ENCODE results near the gene FAM3B.

GRCh38 chr21:41362605-41363369 lies 46.2 kb downstream of the FAM3B start:
- TF ChIP-seq, protein P1, sequence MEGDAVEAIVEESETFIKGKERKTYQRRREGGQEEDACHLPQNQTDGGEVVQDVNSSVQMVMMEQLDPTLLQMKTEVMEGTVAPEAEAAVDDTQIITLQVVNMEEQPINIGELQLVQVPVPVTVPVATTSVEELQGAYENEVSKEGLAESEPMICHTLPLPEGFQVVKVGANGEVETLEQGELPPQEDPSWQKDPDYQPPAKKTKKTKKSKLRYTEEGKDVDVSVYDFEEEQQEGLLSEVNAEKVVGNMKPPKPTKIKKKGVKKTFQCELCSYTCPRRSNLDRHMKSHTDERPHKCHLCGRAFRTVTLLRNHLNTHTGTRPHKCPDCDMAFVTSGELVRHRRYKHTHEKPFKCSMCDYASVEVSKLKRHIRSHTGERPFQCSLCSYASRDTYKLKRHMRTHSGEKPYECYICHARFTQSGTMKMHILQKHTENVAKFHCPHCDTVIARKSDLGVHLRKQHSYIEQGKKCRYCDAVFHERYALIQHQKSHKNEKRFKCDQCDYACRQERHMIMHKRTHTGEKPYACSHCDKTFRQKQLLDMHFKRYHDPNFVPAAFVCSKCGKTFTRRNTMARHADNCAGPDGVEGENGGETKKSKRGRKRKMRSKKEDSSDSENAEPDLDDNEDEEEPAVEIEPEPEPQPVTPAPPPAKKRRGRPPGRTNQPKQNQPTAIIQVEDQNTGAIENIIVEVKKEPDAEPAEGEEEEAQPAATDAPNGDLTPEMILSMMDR (IDR thresholded peaks at IDR 0.05): no peak
- TF ChIP-seq ZFX (IDR thresholded peaks at IDR 0.05; ENCODE audit: borderline replicate concordance): no peak
